Lung (tissue), 12 donors: ENCODE data around the gene TIAM2. TPM values are rescaled to one million over a fixed set of nuclear protein-coding genes. Genes with fewer than 3 reads are reported as not detected.

Experiments used
- ATAC-seq: fragments of 200-7000 bp; cut with Tn5 transposase; one replicate; pipeline ENCODE4 v1.9.1; 2020; ENCODE audit warnings: moderate number of reproducible peaks; ENCODE audit not compliant: insufficient read depth, low FRiP score
- DNase-seq, 3 donors: peaks; one replicate each; pipeline ENCODE4 v3.0.0-alpha.2; 2013 to 2017
- H3K27ac ChIP-seq, 2 donors: one replicate each; pipeline ENCODE4 v1.5.1; 2013; ENCODE audit warnings: mild to moderate bottlenecking in 2 of 2, moderate library complexity in 2 of 2, control low read depth in 1 of 2, inconsistent platforms in 1 of 2, low read depth in 1 of 2, low read length in 1 of 2
- H3K27me3 ChIP-seq, 3 donors: one replicate each; pipeline ENCODE4 v1.5.1; 2013; ENCODE audit warnings: low read length in 2 of 3; ENCODE audit not compliant: control insufficient read depth in 3 of 3, insufficient read depth in 3 of 3
- H3K36me3 ChIP-seq, 4 donors: one replicate each; pipeline ENCODE4 v1.5.1; 2013; ENCODE audit warnings: low read length in 4 of 4, mild to moderate bottlenecking in 1 of 4, moderate library complexity in 1 of 4; ENCODE audit not compliant: control insufficient read depth in 4 of 4, insufficient read depth in 4 of 4
- H3K4me1 ChIP-seq, 5 donors: one replicate each; pipeline ENCODE4 v1.5.1; 2013; ENCODE audit warnings: low read length in 5 of 5, mild to moderate bottlenecking in 2 of 5, moderate library complexity in 1 of 5; ENCODE audit not compliant: control insufficient read depth in 5 of 5, insufficient read depth in 5 of 5
- H3K4me3 ChIP-seq: one replicate; pipeline ENCODE4 v1.5.1; 2013; ENCODE audit warnings: mild to moderate bottlenecking, control low read depth, moderate library complexity
- H3K9ac ChIP-seq, 2 donors: one replicate each; pipeline ENCODE4 v1.5.1; 2013; ENCODE audit warnings: low read length in 2 of 2, control low read depth in 1 of 2; ENCODE audit not compliant: insufficient read depth in 1 of 2
- H3K9me3 ChIP-seq, 4 donors: one replicate each; pipeline ENCODE4 v1.5.1; 2013; ENCODE audit warnings: low read length in 3 of 4, mild to moderate bottlenecking in 1 of 4, moderate library complexity in 1 of 4; ENCODE audit not compliant: control insufficient read depth in 4 of 4, insufficient read depth in 3 of 4
- WGBS, 2 donors: extraction: QIAGEN DNeasy Blood & Tissue Kit; methylation state at CpG; one replicate each; pipeline ENCODE4 v1.1.7; 2013; 5-methylcytosine and 5-hydroxymethylcytosine counted together
- polyA plus RNA-seq, 2 donors: library from polyadenylated mRNA; stranded (reverse); fragments of 200-250 nt; gene quantifications; one replicate each; pipeline ENCODE4 v1.2.1, GENCODE V29; 2013
- total RNA-seq, 2 donors: library from RNA; depleted of rRNA in 1 of 2; stranded (reverse); fragments of >200 nt in 1 of 2; gene quantifications; one replicate each; pipeline ENCODE4 v1.2.1, GENCODE V29; 2014 to 2021
- TF ChIP-seq, protein P1 (sequence below): IDR thresholded peaks from 2 replicates; pipeline ENCODE4 v1.5.1; 2012; ENCODE audit warnings: mild to moderate bottlenecking; ENCODE audit errors: control extremely low read depth, extremely low read depth
- donor health status: control.
- donor health status: control.
- donor health status: Bipolar disorder and iron deficiency.
- donor health status: healthy.
- donor health status: DM: yes; HTN: yes; CAD: no.

The TIAM2 gene
- total and polyA plus RNA-seq, 4 donors: 1.8 to 17.5 (median 4.1) TPM

GRCh38 chr6:155103816-155104366, 108.8 kb downstream of the TIAM2 start:
- no peaks in the 10 kb centered on the region for H3K36me3 ChIP-seq
- no peak overlapping the region for H3K27ac ChIP-seq
- no peaks in the 10 kb centered on the region for H3K4me1 ChIP-seq
- WGBS, 2 donors: 56 to 66% methylated on average over 5 of the region's 5 CpGs
- no peak overlapping the region for H3K9ac ChIP-seq
- no peak for ATAC-seq
- H3K27me3 ChIP-seq: no peaks in the 10 kb centered on the region
- no peaks in the 10 kb centered on the region for H3K9me3 ChIP-seq
- TF ChIP-seq, protein P1, sequence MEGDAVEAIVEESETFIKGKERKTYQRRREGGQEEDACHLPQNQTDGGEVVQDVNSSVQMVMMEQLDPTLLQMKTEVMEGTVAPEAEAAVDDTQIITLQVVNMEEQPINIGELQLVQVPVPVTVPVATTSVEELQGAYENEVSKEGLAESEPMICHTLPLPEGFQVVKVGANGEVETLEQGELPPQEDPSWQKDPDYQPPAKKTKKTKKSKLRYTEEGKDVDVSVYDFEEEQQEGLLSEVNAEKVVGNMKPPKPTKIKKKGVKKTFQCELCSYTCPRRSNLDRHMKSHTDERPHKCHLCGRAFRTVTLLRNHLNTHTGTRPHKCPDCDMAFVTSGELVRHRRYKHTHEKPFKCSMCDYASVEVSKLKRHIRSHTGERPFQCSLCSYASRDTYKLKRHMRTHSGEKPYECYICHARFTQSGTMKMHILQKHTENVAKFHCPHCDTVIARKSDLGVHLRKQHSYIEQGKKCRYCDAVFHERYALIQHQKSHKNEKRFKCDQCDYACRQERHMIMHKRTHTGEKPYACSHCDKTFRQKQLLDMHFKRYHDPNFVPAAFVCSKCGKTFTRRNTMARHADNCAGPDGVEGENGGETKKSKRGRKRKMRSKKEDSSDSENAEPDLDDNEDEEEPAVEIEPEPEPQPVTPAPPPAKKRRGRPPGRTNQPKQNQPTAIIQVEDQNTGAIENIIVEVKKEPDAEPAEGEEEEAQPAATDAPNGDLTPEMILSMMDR: no peak
- no peak overlapping the region for H3K4me3 ChIP-seq
- no peak for DNase-seq

- ATAC-seq: no peak
- H3K4me3 ChIP-seq: no peak overlapping the region
- DNase-seq: peak in 1 of 3 donors; percentile 15
- no peaks in the 10 kb centered on the region for H3K9me3 ChIP-seq
- H3K4me1 ChIP-seq: no peaks in the 10 kb centered on the region
- WGBS, 2 donors: 71 to 78% methylated on average over 8 of the region's 8 CpGs
- no peaks in the 10 kb centered on the region for H3K27me3 ChIP-seq
- TF ChIP-seq, protein P1: no peak
- no peaks in the 10 kb centered on the region for H3K36me3 ChIP-seq
- H3K27ac ChIP-seq: peak overlapping the region in 1 of 2 donors; percentile 74
- no peak overlapping the region for H3K9ac ChIP-seq
Observed at GRCh38 chr6:155106456-155107115, 111.5 kb downstream of the TIAM2 start.

GRCh38 chr6:155107432-155108069, 112.4 kb downstream of the TIAM2 start:
- H3K27me3 ChIP-seq: no peaks in the 10 kb centered on the region
- WGBS, 2 donors: 61 to 79% methylated on average over 7 of the region's 7 CpGs
- no peak overlapping the region for H3K9ac ChIP-seq
- no peak for ATAC-seq
- no peaks in the 10 kb centered on the region for H3K9me3 ChIP-seq
- no peaks in the 10 kb centered on the region for H3K4me1 ChIP-seq
- no peaks in the 10 kb centered on the region for H3K36me3 ChIP-seq
- TF ChIP-seq, protein P1: no peak
- H3K4me3 ChIP-seq: no peak overlapping the region
- DNase-seq: no peak
- H3K27ac ChIP-seq: no peak overlapping the region
